ENCODE results near the gene SIRT7.

SIRT7 gene

GRCh38 chr17:81903896-81904599, 13.9 kb downstream of the SIRT7 start:
- DNase-seq, result no peak

DNA sequence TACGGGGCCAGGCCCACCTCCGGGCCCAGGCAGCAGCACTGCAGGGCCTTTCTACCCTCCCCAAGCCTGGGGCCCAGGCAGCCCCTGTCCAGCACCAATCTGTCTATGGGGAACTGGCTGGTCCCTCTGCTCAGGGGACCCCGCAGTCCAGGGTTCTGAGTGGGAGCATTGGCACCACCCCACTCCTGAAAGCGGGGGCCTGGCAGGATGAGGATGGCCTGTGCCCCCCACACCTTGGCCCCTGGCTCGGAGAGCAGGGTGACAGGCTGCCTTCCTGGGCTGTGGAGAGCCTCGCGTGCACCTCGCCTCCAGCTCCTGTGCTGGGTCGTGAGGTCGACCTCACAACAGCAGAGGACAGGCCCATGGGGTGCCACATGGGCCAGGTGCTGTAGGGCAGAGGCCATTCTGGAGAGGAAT, 14.6 kb downstream of the SIRT7 start:
- no peak for DNase-seq

DNA sequence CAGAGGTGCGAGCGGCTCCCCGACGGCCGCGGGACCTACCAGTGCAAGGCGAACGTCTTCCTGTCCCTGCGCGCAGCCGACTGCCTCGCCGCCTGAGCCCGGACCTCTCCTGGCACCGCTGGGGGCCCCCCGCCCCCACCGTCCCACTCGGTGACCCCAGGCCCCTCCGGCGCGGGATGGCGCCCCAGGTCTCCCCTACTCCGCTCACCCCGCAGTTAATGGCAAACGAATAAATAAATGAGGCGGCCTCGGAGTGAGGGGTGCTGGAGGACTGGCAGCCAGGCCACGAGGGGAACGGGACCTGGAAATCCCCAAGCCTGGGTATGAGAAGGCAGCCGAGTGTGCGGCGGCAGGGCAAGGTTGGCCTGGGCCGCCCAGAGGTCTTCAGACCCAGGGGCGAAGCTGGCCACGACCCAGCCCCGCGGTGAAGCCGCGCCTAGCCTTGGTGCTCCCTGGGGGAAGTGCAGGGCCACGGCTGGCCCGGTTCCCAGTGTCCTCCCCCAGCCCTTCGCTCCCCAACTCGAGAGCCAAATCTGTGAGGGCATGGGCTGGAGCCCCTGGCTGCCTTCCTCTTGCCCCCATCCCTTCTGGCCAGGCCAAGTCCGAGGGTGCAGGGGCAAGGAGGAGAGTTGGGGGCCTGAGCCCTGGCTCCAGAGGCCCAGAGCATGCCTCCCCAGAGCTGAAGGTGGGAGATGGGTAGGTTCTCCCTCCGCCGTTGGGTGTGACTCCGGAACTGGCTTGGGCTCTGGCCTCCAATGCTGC, 15.1 kb downstream of the SIRT7 start:
- DNase-seq, result no peak

DNA sequence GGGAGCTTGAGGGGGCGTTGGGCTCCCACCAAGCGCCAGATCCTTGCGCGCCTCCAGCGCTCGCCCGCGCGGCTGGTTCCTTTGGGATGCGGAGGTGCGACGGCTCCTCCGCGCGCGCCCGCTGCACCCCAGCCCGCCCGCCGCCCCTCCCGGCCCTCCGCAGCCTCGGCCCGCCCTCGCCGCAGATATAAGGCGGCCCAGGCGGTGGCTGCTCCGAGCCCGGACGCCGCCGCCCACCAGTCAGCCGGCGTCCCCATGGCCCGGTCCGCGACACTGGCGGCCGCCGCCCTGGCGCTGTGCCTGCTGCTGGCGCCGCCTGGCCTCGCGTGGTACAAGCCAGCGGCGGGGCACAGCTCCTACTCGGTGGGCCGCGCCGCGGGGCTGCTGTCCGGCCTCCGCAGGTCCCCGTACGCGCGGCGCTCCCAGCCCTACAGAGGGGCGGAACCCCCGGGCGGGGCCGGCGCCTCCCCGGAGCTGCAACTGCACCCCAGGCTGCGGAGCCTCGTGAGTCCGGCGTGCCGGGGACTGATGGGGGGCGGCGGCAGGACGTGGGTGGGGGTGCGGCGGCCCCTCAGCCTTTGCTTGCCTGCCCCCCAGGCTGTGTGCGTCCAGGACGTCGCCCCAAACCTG, 15.8 kb downstream of the SIRT7 start, which contains the start of gene NPB:
Gene NPB (plus strand): TSS at position 216 of the 630 bp plus-strand sequence. CDS start 40 bp downstream, at position 256.
- DNase-seq, result no peak

DNA sequence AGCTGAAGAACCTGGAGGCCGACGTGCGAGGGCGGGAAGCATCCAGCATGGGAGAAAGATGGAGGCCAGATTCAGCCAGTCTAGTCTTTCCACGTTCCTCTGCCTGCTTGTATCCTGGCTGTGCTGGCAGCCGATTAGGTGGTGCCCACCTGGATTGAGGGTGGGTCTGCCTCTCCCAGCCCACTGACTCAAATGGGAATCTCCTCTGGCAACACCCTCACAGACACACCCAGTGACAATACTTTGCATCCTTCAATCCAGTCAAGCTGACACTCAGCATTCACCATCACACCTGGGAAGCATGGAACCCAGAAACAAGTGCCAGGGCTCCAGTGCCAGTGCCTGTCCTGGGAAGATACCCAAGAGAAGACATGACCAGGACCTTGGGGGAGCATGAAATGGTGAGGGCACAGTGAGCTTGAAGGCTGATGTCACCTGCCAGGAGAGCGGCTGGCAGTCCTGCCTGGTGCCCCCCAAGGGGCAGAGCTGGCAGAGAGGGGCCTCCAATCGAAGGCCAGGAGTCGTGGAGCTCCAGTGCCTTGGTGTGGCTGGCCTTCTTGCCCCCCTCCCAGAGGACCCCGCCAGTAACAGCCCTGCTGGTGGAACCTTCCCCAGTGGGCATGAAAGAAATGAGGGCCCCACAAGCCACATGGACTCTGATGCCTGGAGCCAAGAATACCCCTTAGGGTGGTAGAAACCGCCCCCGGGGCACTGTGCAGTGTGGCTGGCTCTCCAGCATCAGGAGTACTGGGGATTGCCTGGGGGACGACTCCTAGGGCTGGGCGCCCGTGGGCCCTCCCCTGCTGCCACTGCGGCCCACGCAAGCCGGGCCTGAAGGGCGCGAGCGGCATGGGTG, 16.6 kb downstream of the SIRT7 start:
- DNase-seq, result no peak

- no peak for DNase-seq
These were observed 17.7 kb downstream of the SIRT7 start for GRCh38 chr17:81900181-81900820.

DNA sequence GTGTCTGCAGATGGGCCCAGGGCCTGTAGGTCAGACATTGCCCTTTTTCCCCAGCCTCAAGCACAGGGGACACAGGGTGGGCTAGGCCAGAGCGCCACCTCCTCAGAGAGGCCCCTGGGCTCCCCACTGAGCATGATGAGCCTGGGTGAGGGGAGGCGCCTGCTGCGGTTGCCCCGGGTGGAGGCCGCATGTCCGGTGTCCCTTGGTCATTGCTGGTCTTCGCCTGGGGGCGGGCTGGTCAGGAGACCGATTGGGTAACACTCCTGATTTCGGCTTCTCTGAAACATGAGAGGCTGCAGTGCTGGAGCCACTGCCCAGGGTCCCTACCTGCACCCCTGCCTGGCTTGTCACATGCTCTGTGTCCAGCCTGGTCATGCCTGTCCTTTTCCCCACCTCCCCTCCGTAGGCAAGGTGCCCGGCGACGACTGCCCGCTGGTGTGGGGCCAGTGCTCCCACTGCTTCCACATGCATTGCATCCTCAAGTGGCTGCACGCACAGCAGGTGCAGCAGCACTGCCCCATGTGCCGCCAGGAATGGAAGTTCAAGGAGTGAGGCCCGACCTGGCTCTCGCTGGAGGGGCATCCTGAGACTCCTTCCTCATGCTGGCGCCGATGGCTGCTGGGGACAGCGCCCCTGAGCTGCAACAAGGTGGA, 18.3 kb downstream of the SIRT7 start:
- no peak for DNase-seq

DNA sequence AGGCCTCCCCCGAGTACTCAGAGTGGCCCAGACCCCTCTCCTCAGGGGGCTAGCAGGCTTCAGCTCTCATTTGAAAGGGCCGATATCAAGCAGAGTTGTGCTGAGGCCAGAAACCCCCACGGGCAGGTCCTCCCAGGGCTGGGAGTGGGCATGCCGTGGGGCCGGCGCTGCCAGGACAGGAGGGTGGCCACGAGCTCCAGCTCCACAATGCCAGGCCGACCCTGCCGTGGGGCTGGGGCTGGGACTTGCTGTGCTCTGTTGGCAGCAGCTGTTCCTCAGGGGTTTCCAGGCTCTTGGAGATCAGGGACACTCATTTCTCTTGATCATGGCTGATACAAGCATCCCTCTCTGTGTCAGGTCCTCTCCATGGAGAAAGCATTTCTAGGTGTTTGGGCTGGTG, 19.1 kb downstream of the SIRT7 start:
- no peak for DNase-seq

DNA sequence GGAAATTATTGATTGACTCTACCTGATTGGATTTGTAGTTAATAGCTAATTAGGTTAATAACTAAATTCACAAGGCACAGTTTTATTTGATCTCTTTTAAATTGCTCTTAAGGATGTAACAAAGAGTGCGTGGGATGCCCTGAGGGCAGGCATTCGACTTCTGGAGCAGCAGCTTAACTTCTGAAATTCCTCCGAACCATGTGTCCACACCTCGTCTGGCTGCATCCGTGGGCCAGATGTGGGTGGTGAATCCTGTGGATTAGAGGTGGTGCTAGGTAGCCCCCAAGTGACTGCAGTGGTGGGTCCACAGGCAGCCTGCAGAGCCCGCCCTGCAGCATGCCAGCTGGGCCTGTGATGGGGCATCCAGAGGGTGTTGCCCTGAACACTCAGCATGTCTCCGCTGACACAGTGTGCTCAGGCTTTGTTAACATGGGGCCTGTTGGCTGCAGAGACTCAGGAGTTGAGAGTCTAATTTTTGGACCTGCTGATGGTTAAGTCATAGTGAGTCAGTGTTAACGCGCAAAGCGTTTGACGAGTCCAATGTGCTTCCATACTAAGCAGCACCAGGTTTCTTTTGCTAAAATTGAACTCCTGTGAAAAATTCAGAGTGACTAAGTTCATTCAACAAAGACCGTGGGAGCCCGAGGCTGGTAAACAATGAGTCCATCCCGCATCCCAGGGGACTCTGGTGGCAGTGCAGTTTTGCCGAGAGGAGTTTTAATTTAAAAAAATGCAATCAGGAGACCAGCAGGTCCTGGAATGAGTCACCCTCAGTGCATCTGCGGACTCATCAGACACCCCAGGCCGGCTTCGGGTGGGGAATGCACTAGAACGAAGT, 19.7 kb downstream of the SIRT7 start:
- no peak for DNase-seq

DNA sequence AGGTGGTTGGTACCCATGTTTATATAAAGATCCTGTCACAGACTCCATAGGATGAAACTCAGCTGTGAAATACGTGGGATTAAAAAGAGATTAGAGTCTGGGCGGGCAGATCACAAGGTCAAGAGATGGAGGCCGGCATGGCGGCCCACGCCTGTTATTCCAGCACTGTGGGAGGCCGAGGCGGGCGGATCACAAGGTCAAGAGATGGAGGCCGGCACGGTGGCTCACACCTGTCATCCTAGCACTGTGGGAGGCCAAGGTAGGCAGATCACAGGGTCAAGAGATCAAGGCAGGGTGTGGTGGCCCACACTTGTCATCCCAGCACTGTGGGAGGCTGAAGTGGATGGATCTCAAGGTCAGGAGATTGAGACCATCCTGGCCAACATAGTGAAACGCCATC, 22.6 kb downstream of the SIRT7 start:
- DNase-seq, result no peak

- no peak for DNase-seq
These were observed 26.7 kb downstream of the SIRT7 start for GRCh38 chr17:81891303-81891552.

DNA sequence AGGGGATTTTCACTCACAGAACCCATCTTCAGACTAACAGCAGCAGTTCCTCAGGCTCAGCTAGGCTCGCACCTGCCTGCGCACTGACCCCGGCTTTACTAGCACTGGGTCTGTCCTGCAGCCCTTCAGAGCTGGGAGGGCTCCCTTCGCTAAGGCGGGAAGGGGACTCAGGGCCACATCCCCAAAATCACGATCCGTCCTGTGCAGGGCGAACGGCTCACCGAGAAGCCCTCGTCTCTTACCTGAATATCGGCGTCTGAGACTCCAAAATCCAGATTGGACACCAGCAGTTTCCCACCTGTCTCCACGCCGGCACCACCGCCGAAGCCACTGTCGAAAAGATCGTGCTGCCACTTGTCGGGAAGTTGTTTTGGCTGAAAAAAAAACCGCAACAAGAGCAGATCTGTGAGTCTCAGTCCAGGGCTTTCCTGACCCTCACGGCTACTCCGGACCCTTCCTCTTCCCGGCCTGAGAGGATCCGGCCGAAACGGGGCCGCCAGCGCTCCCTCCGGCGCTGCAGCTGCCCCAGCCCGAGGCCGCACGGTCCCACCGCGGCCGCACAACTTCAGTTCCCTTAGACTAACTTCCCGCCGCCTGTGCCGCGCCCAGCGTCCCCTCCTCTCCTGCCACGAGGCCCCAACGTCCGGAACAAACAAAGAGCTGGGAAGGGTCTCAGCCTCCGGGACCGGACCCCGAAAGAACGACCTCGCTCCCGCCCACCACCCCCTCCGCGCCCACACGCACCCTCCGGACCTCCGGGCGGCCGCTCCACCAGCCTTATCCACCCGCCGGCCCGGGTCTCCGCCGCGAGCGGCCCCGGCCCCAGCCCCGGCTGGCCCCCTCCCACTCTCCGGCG, 27.3 kb downstream of the SIRT7 start:
- DNase-seq, result no peak

DNA sequence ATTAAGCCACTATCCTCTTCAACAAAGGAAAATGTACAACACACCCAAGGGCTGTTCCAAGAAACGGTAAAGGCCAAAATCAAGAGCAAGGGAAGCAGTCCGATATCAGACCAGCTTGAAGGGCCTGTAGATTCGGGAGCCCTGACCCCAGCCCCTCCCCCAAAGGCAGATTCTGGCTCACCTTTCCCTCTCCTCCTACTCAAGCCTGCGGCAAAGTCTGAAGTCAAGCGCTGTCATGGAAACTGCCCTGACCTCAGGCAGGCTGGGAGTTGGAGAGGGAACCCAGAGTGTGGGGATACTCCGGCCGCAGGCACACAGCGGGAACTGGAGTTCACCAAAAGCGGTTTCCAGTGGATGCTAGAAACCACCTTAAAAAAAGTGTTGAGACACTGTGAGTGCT, 28.4 kb downstream of the SIRT7 start:
- no peak for DNase-seq

DNA sequence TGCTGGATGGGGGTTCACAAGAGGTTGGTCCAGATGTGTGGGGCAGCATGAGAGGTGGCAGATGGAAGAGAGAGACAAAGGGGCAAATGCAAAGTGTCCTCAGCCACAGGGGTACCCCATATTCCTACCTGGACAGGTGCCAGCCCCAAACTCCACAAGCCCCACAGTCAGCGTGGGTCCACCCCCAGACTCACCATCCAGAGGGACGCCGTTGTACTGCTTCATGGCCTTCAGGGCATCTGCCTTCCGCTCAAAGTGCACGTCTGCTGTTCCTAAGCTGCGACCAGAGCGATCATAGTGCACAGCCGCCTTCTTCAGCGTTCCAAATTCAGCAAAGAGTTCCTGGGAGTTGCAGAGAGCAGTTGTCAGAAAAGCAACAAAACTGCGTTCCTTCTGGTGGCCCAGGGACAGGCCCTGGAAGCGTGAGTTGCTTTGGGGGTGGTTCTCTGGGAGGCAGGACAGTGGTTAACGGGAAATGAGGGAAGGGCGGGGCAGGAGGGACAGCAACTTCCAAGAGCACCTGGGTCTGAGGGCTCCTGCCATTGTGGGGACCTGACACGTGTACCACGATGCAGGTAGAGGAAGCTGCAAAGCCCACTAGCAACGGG, 28.9 kb downstream of the SIRT7 start:
- no peak for DNase-seq

DNA sequence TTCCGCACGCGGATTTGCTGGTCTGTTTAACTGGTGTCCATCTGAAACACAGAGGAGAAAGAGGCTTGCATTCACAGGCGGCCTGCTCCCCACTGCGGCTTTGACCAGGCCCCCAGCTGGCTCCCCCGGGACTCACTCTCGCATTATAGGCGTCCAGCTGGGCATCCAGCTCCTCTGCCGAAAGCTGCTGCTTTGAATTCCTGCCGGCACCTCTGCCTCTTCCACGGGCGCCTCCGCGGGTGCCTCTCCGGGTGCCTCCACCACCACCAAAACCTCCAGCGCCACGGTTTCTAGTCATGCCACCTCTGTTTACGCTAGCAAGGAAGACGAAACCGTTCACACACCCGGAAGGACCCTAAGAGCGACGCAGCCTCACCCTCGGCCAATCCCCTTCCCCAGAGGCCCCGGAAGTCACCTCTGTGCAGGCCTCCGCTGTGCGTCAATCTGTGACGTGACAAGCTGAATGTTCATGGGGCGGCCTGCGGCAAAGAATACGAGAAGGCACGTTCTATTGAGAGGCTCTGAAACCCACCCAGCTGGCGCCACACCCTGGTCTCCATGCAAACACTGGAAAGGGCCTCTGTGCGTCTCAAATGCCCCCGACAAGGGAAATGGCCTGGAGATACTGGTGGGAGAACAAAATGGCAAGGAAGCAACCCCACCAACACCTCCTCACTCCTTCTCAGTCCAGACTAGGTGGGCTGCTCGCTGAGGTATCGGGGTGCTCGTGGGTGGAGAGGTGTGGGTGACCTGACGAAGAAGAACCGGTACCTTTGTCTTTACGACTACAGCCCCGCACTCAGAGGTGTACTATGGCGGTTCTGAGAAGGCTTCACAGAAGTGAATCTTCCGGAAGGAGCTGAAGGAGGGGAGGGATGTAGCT, 29.6 kb downstream of the SIRT7 start:
- DNase-seq, result no peak

DNA sequence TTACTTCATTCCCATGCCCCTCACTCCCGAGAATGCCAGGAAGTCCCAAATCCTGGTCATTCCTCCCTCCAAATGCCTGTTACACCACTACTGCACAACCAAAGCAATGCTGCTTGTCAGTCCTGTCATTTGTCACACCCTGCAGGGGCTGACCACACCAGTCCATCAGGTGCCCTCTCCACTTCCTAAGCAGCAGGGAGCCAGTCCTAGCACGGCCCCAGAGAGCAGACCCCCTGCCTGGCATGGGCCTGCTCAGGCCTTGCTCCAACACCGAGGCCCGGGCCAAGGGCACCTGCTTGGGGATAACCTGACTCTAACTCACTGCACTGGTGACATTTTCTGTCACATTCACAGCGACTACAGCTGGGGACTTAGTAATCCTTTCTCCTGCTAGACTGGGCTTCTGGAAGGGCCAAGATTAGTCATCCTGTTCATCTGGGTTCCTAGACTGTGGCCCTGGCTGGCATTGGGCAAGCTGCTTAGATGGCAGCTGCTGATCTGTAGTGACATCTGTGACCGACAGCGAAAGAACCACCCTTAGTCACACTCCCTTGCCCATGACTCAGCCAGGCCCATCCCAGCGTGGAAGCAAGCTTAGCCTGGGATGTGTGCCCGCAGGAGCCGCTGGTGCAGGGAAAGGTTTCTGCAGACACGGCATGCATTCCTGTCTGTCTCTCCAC, 32.0 kb downstream of the SIRT7 start:
- no peak for DNase-seq

DNA sequence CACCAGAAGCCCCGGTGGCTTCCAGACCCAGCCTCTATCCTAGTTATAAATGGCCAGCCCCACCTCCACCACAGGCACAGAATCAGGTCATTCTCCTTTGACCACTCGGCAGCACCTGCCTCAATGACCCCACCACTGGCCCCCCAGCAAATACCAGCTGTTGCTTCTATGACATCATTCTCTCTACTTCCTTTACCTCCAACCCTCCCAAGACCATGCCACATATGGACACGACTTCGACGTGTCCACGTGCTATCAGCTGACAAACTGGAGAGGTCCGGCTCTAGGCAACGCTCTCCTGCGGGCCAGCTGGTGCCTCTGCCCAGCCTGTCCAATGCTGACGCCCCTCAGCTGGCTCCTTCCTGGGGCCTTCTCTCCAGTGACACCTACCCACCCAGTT, 32.5 kb downstream of the SIRT7 start:
- no peak for DNase-seq

GRCh38 chr17:81884968-81885367, 33.0 kb downstream of the SIRT7 start:
- no peak for DNase-seq

All from stimulated activated naive CD4-positive, alpha-beta T cell treated with Interleukin-2 at 50 U/mL for 16 hours (primary cell).